ENCODE data around the gene GAS6. TPM values are rescaled to one million over a fixed set of nuclear protein-coding genes. Genes with fewer than 3 reads are reported as not detected.
"Not testable (repeated sequence)": the region's sequence is repeated elsewhere in the genome, so short reads cannot be mapped to it uniquely, and the experiment has no call there.

Gene GAS6
- total RNA-seq, 3 donors from 2014 or later, result 0.61 to 0.84 (median 0.71) TPM

GRCh38 chr13:113835461-113836270 is 28.2 kb downstream of the GAS6 start:
- ATAC-seq (no peak), DNase-seq (no peak)
- no peaks in the 10 kb centered on the region for H3K9me3 Mint-ChIP-seq
- no peaks in the 10 kb centered on the region for H3K27me3 Mint-ChIP-seq (ENCODE audit: low read depth)
- H3K4me1 Mint-ChIP-seq (ENCODE audit: low read depth), result no peaks in the 10 kb centered on the region
- no peaks in the 10 kb centered on the region for H3K36me3 Mint-ChIP-seq (ENCODE audit: insufficient read depth)
- no peak overlapping the region for H3K4me3 Mint-ChIP-seq

GRCh38 chr13:113834496-113835200 is 29.2 kb downstream of the GAS6 start:
- H3K9me3 Mint-ChIP-seq, result no peaks in the 10 kb centered on the region
- ATAC-seq (no peak), DNase-seq (no peak)
- H3K4me3 Mint-ChIP-seq, result no peak overlapping the region
- no peaks in the 10 kb centered on the region for H3K4me1 Mint-ChIP-seq (ENCODE audit: low read depth)
- H3K36me3 Mint-ChIP-seq (ENCODE audit: insufficient read depth), result no peaks in the 10 kb centered on the region
- no peaks in the 10 kb centered on the region for H3K27me3 Mint-ChIP-seq (ENCODE audit: low read depth)

DNA sequence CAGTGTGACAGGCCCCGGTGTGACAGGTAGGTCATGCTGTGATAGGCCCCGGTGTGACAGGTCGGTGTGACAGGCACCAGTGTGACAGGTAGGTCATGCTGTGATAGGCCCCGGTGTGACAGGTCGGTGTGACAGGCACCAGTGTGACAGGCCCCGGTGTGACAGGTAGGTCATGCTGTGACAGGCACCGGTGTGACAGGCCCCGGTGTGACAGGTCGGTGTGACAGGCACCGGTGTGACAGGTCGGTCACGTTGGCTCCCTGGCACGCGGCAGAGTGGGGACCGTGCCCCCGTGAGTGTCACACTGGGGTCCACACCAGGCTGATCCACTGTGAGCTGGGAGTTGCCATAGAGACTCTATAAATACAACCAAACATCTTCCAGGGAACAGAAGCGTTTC is 29.9 kb downstream of the GAS6 start:
- H3K9me3 Mint-ChIP-seq; H3K4me1 Mint-ChIP-seq (ENCODE audit: low read depth); H3K27me3 Mint-ChIP-seq (ENCODE audit: low read depth); ATAC-seq; DNase-seq; H3K36me3 Mint-ChIP-seq (ENCODE audit: insufficient read depth); H3K4me3 Mint-ChIP-seq: not testable (repeated sequence)

- Mint-ChIP-seq H3K4me1 (ENCODE audit: low read depth) (no peaks in the 10 kb centered on the region), H3K36me3 (ENCODE audit: insufficient read depth) (no peaks in the 10 kb centered on the region), H3K27me3 (ENCODE audit: low read depth) (no peaks in the 10 kb centered on the region), H3K9me3 (no peaks in the 10 kb centered on the region), H3K4me3 (no peak overlapping the region)
- DNase-seq (no peak), ATAC-seq (no peak)
Measured at GRCh38 chr13:113833111-113833830, 30.6 kb downstream of the GAS6 start.

GRCh38 chr13:113832631-113833030 is 31.2 kb downstream of the GAS6 start:
- DNase-seq (no peak), ATAC-seq (no peak)
- no peaks in the 10 kb centered on the region for H3K4me1 Mint-ChIP-seq (ENCODE audit: low read depth)
- no peak overlapping the region for H3K4me3 Mint-ChIP-seq
- no peaks in the 10 kb centered on the region for H3K27me3 Mint-ChIP-seq (ENCODE audit: low read depth)
- no peaks in the 10 kb centered on the region for H3K36me3 Mint-ChIP-seq (ENCODE audit: insufficient read depth)
- H3K9me3 Mint-ChIP-seq, result no peaks in the 10 kb centered on the region

- H3K9me3 Mint-ChIP-seq, result no peaks in the 10 kb centered on the region
- no peak overlapping the region for H3K4me3 Mint-ChIP-seq
- DNase-seq (no peak), ATAC-seq (no peak)
- no peaks in the 10 kb centered on the region for H3K4me1 Mint-ChIP-seq (ENCODE audit: low read depth)
- no peaks in the 10 kb centered on the region for H3K27me3 Mint-ChIP-seq (ENCODE audit: low read depth)
- H3K36me3 Mint-ChIP-seq (ENCODE audit: insufficient read depth), result no peaks in the 10 kb centered on the region
Measured at GRCh38 chr13:113832205-113832604, 31.7 kb downstream of the GAS6 start.

- H3K4me1 Mint-ChIP-seq (ENCODE audit: low read depth), result no peaks in the 10 kb centered on the region
- DNase-seq (no peak), ATAC-seq (no peak)
- no peak overlapping the region for H3K4me3 Mint-ChIP-seq
- H3K27me3 Mint-ChIP-seq (ENCODE audit: low read depth), result no peaks in the 10 kb centered on the region
- H3K9me3 Mint-ChIP-seq, result no peaks in the 10 kb centered on the region
- no peaks in the 10 kb centered on the region for H3K36me3 Mint-ChIP-seq (ENCODE audit: insufficient read depth)
Measured at GRCh38 chr13:113831061-113831460, 32.8 kb downstream of the GAS6 start.

GRCh38 chr13:113830426-113830950 is 33.4 kb downstream of the GAS6 start:
- not testable (repeated sequence) for H3K36me3 Mint-ChIP-seq (ENCODE audit: insufficient read depth); DNase-seq; H3K9me3 Mint-ChIP-seq

DNA sequence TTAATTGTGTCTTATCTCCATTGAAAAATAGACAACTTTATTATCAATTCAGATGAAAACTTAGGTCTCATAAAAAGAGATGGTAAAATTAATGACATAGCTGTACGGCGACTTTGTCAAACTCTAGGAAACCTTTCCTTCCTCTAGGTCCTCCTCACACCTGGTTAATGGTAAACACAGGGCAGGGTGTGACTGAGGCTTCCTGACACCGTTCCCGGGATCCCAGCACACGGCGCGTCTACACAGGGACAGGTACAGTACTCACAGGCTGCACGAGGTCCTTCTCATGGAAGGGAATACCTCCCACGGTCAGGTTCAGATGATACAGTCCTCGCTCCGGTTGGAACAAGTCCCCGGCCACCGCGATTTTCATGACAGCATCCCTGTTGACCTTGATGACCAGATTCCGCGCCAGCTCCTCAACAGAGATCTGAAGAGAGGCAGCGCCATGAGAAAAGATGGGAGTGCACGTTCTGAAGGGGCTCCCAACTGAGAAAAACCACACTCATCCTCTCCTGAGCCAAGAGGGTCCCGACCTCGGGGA is 35.5 kb downstream of the GAS6 start:
- Mint-ChIP-seq H3K4me1 (ENCODE audit: low read depth) (no peaks in the 10 kb centered on the region), H3K36me3 (ENCODE audit: insufficient read depth) (no peaks in the 10 kb centered on the region), H3K27me3 (ENCODE audit: low read depth) (no peaks in the 10 kb centered on the region), H3K4me3 (no peak overlapping the region), H3K9me3 (no peaks in the 10 kb centered on the region)
- ATAC-seq (no peak), DNase-seq (no peak)

More at GRCh38 chr13:113830426-113830950, 33.4 kb downstream of the GAS6 start:
- H3K4me3 Mint-ChIP-seq; H3K4me1 Mint-ChIP-seq (ENCODE audit: low read depth); H3K27me3 Mint-ChIP-seq (ENCODE audit: low read depth); ATAC-seq: not testable (repeated sequence)

GRCh38 chr13:113827021-113827420 is 36.9 kb downstream of the GAS6 start:
- DNase-seq (no peak), ATAC-seq (no peak)
- Mint-ChIP-seq H3K9me3 (no peaks in the 10 kb centered on the region), H3K4me1 (ENCODE audit: low read depth) (no peaks in the 10 kb centered on the region), H3K36me3 (ENCODE audit: insufficient read depth) (no peaks in the 10 kb centered on the region), H3K27me3 (ENCODE audit: low read depth) (no peaks in the 10 kb centered on the region), H3K4me3 (no peak overlapping the region)

DNA sequence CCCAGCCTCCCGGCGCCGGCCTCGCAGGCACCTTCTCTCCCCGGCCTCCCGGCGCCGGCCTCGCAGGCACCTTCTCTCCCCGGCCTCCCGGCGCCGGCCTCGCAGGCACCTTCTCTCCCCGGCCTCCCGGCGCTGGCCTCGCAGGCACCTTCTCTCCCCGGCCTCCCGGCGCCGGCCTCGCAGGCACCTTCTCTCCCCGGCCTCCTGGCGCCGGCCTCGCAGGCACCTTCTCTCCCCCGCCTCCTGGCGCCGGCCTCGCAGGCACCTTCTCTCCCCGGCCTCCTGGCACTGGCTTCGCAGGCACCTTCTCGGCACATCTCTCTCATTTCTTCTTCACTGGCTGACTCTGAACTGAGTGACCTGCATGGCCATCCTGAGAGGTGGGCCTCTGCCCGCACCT is 37.4 kb downstream of the GAS6 start:
- H3K27me3 Mint-ChIP-seq (ENCODE audit: low read depth); ATAC-seq; H3K36me3 Mint-ChIP-seq (ENCODE audit: insufficient read depth); DNase-seq; H3K4me3 Mint-ChIP-seq; H3K4me1 Mint-ChIP-seq (ENCODE audit: low read depth); H3K9me3 Mint-ChIP-seq: not testable (repeated sequence)

- no peaks in the 10 kb centered on the region for H3K4me1 Mint-ChIP-seq (ENCODE audit: low read depth)
- ATAC-seq (no peak), DNase-seq (no peak)
- H3K9me3 Mint-ChIP-seq, result no peaks in the 10 kb centered on the region
- H3K27me3 Mint-ChIP-seq (ENCODE audit: low read depth), result no peaks in the 10 kb centered on the region
- no peaks in the 10 kb centered on the region for H3K36me3 Mint-ChIP-seq (ENCODE audit: insufficient read depth)
- no peak overlapping the region for H3K4me3 Mint-ChIP-seq
Measured at GRCh38 chr13:113825841-113826240, 38.0 kb downstream of the GAS6 start.

GRCh38 chr13:113823771-113824170 is 40.1 kb downstream of the GAS6 start:
- no peak for ATAC-seq
- no peaks in the 10 kb centered on the region for H3K9me3 Mint-ChIP-seq
- no peaks in the 10 kb centered on the region for H3K36me3 Mint-ChIP-seq (ENCODE audit: insufficient read depth)
- H3K4me1 Mint-ChIP-seq (ENCODE audit: low read depth), result no peaks in the 10 kb centered on the region
- no peak overlapping the region for H3K4me3 Mint-ChIP-seq
- H3K27me3 Mint-ChIP-seq (ENCODE audit: low read depth), result no peaks in the 10 kb centered on the region
- no peak for DNase-seq
